HG03103 (cell line): Measurements from ENCODE around the gene GCSAM.
A peak's percentile ranks its signal among the peaks of the same experiment; 100 is the strongest.

ENCODE experiments used
- ATAC-seq: cut with Tn5 transposase; IDR thresholded peaks from one replicate; pipeline ENCODE4 v1.9.1; 2021; ENCODE audit warnings: low read depth; ENCODE audit not compliant: unreplicated experiment

GCSAM gene, protein sequence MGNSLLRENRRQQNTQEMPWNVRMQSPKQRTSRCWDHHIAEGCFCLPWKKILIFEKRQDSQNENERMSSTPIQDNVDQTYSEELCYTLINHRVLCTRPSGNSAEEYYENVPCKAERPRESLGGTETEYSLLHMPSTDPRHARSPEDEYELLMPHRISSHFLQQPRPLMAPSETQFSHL

DNA sequence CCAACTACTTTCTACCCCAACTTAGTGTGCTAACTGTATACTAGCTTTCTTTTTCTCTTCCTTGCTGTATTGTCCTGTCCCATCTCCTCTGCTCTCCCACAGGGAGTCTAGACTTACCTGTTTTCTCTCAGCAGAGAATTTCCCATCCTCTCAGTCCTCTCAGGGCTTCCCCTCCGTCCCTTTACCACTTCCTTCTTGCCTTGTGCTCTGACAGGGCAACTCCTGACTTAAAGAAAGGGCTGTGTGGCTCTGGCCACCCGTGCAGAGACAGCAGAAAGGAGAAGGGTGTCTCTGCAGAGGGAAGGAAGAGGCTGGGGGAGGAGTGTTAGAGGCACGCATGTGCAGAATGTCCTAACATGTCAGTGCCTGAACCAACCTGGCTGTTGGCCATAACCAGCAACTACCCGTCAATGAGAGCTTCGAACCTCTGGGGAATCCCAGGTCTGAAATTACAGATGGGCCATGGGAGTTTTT is at the start of gene GCSAM:
Gene GCSAM (minus strand): TSS at position 274 of the 474 bp plus-strand sequence. CDS start 128 bp downstream, at position 146.
- ATAC-seq, result peak; percentile 62

GRCh38 chr3:112175646-112176045 is 42.6 kb upstream of the GCSAM start:
- no peak for ATAC-seq

GRCh38 chr3:112175037-112175436 is 42.0 kb upstream of the GCSAM start:
- no peak for ATAC-seq

- ATAC-seq, result no peak
These were observed 38.1 kb upstream of the GCSAM start for GRCh38 chr3:112171144-112171543.

- ATAC-seq, result no peak
These were observed 37.0 kb upstream of the GCSAM start for GRCh38 chr3:112170046-112170445.

DNA sequence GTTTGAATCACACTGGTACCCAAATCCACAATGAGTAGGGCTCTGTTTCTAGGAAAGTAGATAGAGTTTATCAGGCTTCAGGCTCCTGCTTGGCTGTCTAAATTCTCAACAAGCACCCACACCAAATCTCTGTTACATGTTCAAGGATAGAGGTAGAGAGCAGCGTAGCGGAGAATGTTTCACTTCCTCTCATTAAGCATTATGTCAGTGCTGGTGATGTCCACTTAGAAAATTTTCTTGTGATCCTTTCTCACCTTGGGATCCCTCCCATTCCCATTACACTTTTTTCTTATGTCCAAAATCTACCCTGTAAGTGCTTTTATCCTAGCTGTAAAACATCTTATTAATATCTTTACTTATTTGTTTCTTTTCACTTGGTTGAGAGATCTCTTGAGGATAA is 34.7 kb upstream of the GCSAM start:
- no peak for ATAC-seq

- no peak for ATAC-seq
These were observed 16.1 kb upstream of the GCSAM start for GRCh38 chr3:112149136-112149535.

DNA sequence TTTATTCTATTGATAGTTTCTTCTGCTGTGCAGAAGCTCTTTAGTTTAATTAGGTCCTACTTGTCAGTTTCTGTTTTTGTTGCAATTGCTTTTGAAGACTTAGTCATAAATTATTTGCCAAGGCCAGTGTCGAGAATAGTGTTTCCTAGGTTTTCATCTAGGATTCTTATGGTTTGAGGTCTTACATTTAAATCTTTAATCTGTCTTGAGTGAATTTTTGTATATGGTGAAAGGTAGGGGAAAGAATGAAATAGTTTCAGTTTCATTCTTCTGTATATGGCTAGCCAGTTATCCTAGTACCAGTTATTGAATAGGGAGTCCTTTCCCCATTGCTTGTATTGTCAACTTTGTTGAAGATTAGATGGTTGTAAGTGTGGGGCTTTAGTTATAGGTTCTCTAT is 10.6 kb upstream of the GCSAM start:
- ATAC-seq, result no peak

DNA sequence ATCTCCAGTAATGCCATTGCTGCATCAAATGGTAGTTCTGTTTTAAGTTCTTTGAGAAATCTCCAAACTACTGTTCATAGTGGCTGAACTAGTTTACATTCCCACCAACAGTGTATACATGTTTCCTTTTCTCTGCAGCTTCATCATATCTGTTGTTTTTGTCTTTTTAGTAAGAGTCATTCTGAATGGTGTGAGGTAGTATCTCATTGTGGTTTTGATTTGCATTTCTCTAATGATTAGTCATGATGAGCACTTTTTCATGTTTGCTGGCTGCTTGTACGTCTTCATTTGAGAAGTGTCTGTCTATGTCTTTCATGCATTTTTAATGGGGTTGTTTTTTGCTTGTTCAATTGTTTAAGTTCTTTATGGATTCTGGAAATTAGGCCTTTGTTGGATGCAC is 10.2 kb upstream of the GCSAM start:
- no peak for ATAC-seq

- no peak for ATAC-seq
These were observed 8.2 kb upstream of the GCSAM start for GRCh38 chr3:112141293-112141692.

DNA sequence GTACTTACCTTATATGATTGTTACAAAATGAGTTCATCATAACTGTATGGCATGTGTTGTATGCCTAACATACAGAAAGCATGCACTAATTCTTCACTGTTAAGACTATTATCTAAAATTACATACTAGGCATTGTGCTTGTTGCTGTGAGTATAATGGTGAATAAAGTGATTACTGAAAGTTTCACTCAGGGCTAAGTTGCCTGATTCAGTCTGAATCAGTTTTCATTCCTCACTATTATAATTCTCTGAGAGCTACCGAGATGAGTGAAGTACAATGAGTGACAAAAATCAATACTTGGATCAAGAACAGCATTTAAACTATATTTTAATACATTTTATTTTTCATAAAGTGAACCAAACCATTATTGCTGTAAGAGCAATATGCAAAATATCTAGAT is 7.5 kb upstream of the GCSAM start:
- no peak for ATAC-seq

GRCh38 chr3:112138219-112138969 is 5.3 kb upstream of the GCSAM start:
- ATAC-seq, result no peak

DNA sequence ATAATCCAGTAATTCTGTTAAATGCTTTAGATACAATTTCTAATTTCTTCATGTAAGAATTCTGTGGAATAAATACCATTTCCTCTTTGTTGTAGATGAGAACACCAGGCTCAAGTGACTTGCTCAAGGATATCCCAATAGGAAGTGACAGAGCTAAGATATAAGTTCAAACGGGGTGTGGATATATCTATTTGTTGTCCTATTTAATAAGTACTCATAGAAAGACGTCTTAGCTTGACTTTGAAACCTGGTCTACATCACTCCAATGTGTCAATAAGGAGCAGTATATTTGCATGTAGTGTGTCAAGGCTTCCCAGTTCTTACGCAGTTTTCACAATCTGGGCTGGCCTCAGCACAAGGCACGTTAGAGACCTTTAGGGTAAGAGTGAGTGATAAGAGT is 4.7 kb upstream of the GCSAM start:
- no peak for ATAC-seq

- ATAC-seq, result peak; percentile 27
These were observed 4.1 kb upstream of the GCSAM start for GRCh38 chr3:112136959-112137693.

DNA sequence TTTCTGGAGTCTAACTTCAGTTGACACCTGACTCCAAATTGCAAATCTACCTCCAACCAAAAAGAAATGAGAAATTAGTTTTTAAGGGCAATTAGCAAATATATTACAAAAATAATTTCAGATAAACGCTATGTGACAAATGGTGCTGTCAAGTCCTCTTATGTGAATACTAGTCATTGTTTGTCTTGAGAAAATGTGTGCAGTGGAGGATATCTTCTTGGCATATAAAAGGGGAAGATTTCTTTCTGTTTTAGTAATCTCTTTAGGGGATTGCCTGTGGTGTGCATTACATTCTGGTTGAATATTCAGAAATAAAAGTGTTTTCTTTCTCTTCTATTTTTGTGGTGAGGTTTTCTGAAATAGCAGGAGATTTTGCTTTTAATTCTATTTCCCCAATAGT is 3.0 kb upstream of the GCSAM start:
- no peak for ATAC-seq

DNA sequence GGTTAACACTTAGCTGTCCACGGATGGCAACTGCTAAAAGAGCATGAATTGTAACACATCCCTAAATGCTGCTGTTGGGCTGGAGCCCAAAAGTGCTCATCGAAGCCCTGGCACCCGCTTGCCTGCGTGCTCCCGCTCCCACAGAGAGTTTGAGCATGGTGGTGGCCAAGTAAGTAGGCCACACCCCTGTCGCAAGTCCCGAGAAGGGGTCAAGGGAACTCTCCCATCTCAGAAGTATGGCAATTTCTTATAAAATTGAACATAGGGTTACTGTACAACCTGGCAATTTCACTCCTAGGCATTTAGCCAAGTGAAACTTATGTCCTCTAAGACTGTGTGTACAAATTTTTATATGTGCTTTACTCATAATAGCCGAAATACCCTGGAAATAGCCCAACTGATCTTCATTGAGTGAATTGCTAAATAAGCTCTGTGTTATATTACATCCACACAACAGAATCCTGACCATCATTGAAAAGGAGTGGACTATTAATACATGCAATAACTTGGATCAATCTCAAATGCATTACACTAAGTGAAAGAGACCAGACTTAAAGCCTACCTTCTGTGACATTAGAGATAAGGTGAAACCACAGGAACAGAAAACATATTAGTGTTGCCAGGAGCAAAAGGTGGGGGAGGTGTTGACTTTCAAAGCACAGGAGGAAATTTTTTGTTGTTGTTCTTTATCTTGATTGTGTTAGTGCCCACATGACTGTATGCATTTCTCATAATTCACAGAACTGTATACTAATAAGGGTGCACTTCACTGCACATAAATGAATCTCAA is 1.5 kb upstream of the GCSAM start:
- ATAC-seq, result no peak

GRCh38 chr3:112133626-112134334 is 732 bp upstream of the GCSAM start:
- no peak for ATAC-seq

DNA sequence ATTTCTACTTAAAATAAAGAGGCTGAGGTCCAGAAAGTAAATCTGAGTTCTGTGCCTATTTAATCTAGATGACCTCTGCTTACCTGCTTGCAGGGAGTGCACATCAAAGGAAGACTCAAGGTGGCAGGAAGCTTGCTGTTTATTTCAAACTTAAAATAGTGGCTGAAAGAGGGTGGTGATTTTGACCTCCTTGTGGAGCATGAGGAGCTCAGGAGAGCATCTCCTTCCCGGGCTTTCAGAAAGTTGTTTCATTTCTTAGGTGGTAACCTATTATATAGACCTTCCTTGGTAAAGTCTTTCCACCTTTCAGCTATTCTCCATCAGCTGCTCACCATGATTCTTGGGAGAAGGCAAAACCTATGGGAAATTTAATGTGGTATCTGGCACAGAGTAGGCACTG is 494 bp downstream of the GCSAM start:
- no peak for ATAC-seq

- no peak for ATAC-seq
These were observed 960 bp downstream of the GCSAM start for GRCh38 chr3:112132088-112132487.

DNA sequence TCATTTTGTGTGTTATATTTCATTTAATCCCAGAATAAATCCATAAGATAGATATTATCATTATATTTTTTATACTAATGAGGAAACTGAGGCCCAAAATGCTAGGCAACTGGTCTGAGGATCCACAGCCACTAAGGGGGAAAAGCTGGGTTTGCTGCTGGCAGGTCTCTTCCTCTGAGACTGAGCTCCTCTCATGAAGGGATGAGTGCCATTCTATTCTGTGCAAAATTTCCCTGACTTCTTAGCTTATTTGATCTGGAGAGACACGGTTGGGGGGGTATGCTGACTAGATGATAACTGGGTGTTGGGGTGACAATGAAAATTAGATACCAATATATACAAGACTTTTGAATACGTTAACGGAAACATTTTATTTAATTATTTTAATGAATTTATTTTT is 1.9 kb downstream of the GCSAM start:
- no peak for ATAC-seq
